ENCODE measurements around the gene HERC2.
"Not testable (repeated sequence)": the region's sequence is repeated elsewhere in the genome, so short reads cannot be mapped to it uniquely, and the experiment has no call there.

DNA sequence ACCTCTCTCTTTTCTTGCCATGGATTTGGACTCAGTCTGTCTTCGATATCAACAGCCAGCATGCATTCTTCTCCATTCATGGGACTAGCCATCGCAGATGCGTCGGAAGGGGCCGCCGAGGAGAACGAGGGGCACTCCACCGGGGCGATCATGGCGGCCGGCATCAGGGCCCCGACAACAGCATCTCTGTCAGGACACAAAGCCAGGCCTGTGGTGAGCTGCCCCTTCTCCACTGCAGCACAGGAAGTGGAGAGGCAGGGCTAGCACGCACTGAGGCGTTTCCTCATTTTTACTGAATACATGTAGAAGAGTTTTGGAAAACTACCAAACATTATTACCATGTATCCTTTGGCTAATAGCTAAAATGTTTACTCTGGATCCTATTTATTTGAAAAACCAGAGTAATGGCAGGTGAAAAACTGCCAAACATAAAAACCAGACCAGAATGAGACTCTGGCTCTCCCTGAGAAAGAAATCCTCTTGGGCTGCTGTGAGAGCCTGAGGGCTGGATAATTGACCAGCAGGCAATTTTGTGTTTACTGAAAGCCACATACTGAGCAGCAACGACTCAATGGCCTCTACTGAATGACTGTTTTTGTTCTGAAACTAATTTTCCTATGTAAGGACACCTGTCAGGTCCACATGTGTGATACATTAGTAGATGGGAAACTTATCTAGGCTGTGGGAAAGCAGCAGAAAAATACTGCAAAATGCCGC, 153.4 kb downstream of the HERC2 start:
- not testable (repeated sequence) for TF ChIP-seq CTCF, POLR2A (IDR thresholded peaks at IDR 0.05)
